H9 (cell line): ENCODE data around the gene IQGAP2. TPM values are rescaled to one million over a fixed set of nuclear protein-coding genes. Genes with fewer than 3 reads are reported as not detected.

Source experiments
- DNase-seq: peaks from one replicate; pipeline ENCODE4 v3.0.0-alpha.2; 2017
- H2AFZ ChIP-seq: one replicate; pipeline ENCODE4 v1.6.1; 2013; ENCODE audit warnings: mild to moderate bottlenecking, low read length, control low read depth, moderate library complexity
- H2AK5ac ChIP-seq: 2 replicates; pipeline ENCODE4 v1.6.1; 2013; ENCODE audit warnings: low read length, control low read depth, mixed read lengths; ENCODE audit not compliant: insufficient read length
- H2BK120ac ChIP-seq: one replicate; pipeline ENCODE4 v1.6.1; 2013; ENCODE audit warnings: low read depth, mild to moderate bottlenecking, low read length, control low read depth, inconsistent platforms; ENCODE audit not compliant: poor library complexity, severe bottlenecking
- H2BK12ac ChIP-seq: 2 replicates; pipeline ENCODE4 v1.6.1; 2013; ENCODE audit warnings: low read length, control low read depth, mixed read lengths, low read depth; ENCODE audit not compliant: insufficient read length
- H2BK15ac ChIP-seq: 2 replicates; pipeline ENCODE4 v1.6.1; 2013; ENCODE audit warnings: low read depth, low read length, control low read depth
- H2BK20ac ChIP-seq: one replicate; pipeline ENCODE4 v1.6.1; 2013; ENCODE audit warnings: low read depth, mild to moderate bottlenecking, low read length, control low read depth, inconsistent platforms; ENCODE audit not compliant: poor library complexity, severe bottlenecking
- H2BK5ac ChIP-seq: 2 replicates; pipeline ENCODE4 v1.6.1; 2013; ENCODE audit warnings: low read length, control low read depth, mixed read lengths; ENCODE audit not compliant: insufficient read length
- H3K14ac ChIP-seq: 2 replicates; pipeline ENCODE4 v1.6.1; 2013; ENCODE audit warnings: low read length, control low read depth; ENCODE audit not compliant: insufficient read depth
- H3K18ac ChIP-seq: 2 replicates; pipeline ENCODE4 v1.6.1; 2013; ENCODE audit warnings: low read depth, mild to moderate bottlenecking, mixed read lengths, low read length, control low read depth; ENCODE audit not compliant: insufficient read length
- H3K23ac ChIP-seq: 2 replicates; pipeline ENCODE4 v1.6.1; 2013; ENCODE audit warnings: low read length, control low read depth, mixed read lengths, low read depth; ENCODE audit not compliant: insufficient read length
- H3K23me2 ChIP-seq: 2 replicates; pipeline ENCODE4 v1.6.1; 2013; ENCODE audit warnings: low read depth, mild to moderate bottlenecking, mixed read lengths, low read length, control low read depth; ENCODE audit not compliant: insufficient read length, poor library complexity, severe bottlenecking
- H3K27ac ChIP-seq: 2 replicates; pipeline ENCODE4 v1.5.1; 2013; ENCODE audit warnings: low read length, control low read depth, mixed read lengths, low read depth; ENCODE audit not compliant: insufficient read length
- H3K27me3 ChIP-seq: 2 replicates; pipeline ENCODE4 v1.6.1; 2013; ENCODE audit warnings: low read length, control low read depth, inconsistent platforms; ENCODE audit not compliant: insufficient read depth
- H3K4ac ChIP-seq: 2 replicates; pipeline ENCODE4 v1.6.1; 2013; ENCODE audit warnings: low read depth, mild to moderate bottlenecking, control low read depth, inconsistent platforms, low read length, moderate library complexity
- H3K4me1 ChIP-seq: 2 replicates; pipeline ENCODE4 v1.6.1; 2013; ENCODE audit warnings: low read length, control low read depth, inconsistent platforms; ENCODE audit not compliant: insufficient read depth
- H3K4me2 ChIP-seq: 2 replicates; pipeline ENCODE4 v1.6.1; 2013; ENCODE audit warnings: low read length, control low read depth, mixed read lengths; ENCODE audit not compliant: insufficient read length, insufficient read depth
- H3K56ac ChIP-seq: 2 replicates; pipeline ENCODE4 v1.6.1; 2013; ENCODE audit warnings: low read depth, mild to moderate bottlenecking, mixed read lengths, low read length, control low read depth; ENCODE audit not compliant: insufficient read length
- H3K79me1 ChIP-seq: 2 replicates; pipeline ENCODE4 v1.6.1; 2013; ENCODE audit warnings: low read depth, mild to moderate bottlenecking, moderate library complexity, low read length, control low read depth, inconsistent platforms; ENCODE audit not compliant: insufficient read depth, poor library complexity, severe bottlenecking
- H3K79me2 ChIP-seq: 2 replicates; pipeline ENCODE4 v1.6.1; 2013; ENCODE audit warnings: low read length, control low read depth, inconsistent platforms; ENCODE audit not compliant: insufficient read depth
- H3K9ac ChIP-seq: 2 replicates; pipeline ENCODE4 v1.6.1; 2013; ENCODE audit warnings: low read length, control low read depth, mixed read lengths; ENCODE audit not compliant: insufficient read length; ENCODE audit errors: extremely low read depth
- H3K9me3 ChIP-seq: one replicate; pipeline ENCODE4 v1.6.1; 2013; ENCODE audit warnings: low read depth, low read length, inconsistent platforms; ENCODE audit not compliant: control insufficient read depth
- H3T11ph ChIP-seq: one replicate; pipeline ENCODE4 v1.6.1; 2013; ENCODE audit warnings: mild to moderate bottlenecking, low read length, control low read depth, inconsistent platforms
- H4K20me1 ChIP-seq: one replicate; pipeline ENCODE4 v1.6.1; 2013; ENCODE audit not compliant: control insufficient read depth, insufficient read length, insufficient read depth
- H4K5ac ChIP-seq: 2 replicates; pipeline ENCODE4 v1.6.1; 2013; ENCODE audit warnings: low read depth, mild to moderate bottlenecking, mixed read lengths, low read length, control low read depth; ENCODE audit not compliant: insufficient read length
- H4K8ac ChIP-seq: replicated peaks from 2 replicates; pipeline ENCODE4 v1.6.1; 2013; ENCODE audit warnings: low read length, control low read depth, mixed read lengths, low read depth; ENCODE audit not compliant: insufficient read length
- H4K91ac ChIP-seq: 2 replicates; pipeline ENCODE4 v1.6.1; 2013; ENCODE audit warnings: low read depth, mild to moderate bottlenecking, moderate library complexity, mixed read lengths, low read length, control low read depth; ENCODE audit not compliant: insufficient read length
- H3K27ac Mint-ChIP-seq, 3 experiments: 2 replicates in 2 of 3; 3 replicates in 1 of 3; pipeline ENCODE4 v1.8.0; 2020 to 2021; ENCODE audit warnings: mixed read lengths in 3 of 3, mild to moderate bottlenecking in 1 of 3, moderate library complexity in 1 of 3
- H3K27me3 Mint-ChIP-seq: 2 replicates; pipeline ENCODE4 v1.8.0; 2021; ENCODE audit warnings: low read depth, mild to moderate bottlenecking, moderate library complexity, mixed read lengths
- H3K36me3 Mint-ChIP-seq, 3 experiments: 2 replicates in 2 of 3; 3 replicates in 1 of 3; pipeline ENCODE4 v1.8.0; 2020 to 2021; ENCODE audit warnings: low read depth in 3 of 3, mixed read lengths in 3 of 3; ENCODE audit not compliant: insufficient read depth in 1 of 3
- H3K4me1 Mint-ChIP-seq, 2 experiments: 2 replicates each; pipeline ENCODE4 v1.8.0; 2020; ENCODE audit warnings: mixed read lengths in 2 of 2
- H3K4me3 Mint-ChIP-seq, 2 experiments: 2 replicates in 1 of 2; 3 replicates in 1 of 2; pipeline ENCODE4 v1.8.0; 2020 to 2021; ENCODE audit warnings: mild to moderate bottlenecking in 2 of 2, mixed read lengths in 2 of 2, moderate library complexity in 1 of 2
- H3K9me3 Mint-ChIP-seq, 2 experiments: 2 replicates in 1 of 2; 3 replicates in 1 of 2; pipeline ENCODE4 v1.8.0; 2020; ENCODE audit warnings: mild to moderate bottlenecking in 2 of 2, mixed read lengths in 2 of 2, moderate library complexity in 1 of 2
- CTCF ChIP-seq: fragments of 200-600 bp; sonication (generic); conservative IDR thresholded peaks from 3 replicates; pipeline ENCODE4 v1.8.0; 2021; ENCODE audit warnings: antibody characterized with exemption, mild to moderate bottlenecking
- WGBS: extraction: QIAGEN DNeasy Blood & Tissue Kit; methylation state at CpG from one replicate; pipeline ENCODE4 v1.1.7; 2013; ENCODE audit warnings: missing lambda C conversion rate, low lambda C conversion rate, mixed read lengths; ENCODE audit not compliant: insufficient read length; ENCODE audit errors: extremely low coverage; 5-methylcytosine and 5-hydroxymethylcytosine counted together
- total RNA-seq: library from RNA; stranded (reverse); gene quantifications from 2 replicates; pipeline ENCODE4 v1.2.1, GENCODE V29; 2021

Gene IQGAP2
- total RNA-seq, 1 experiment from 2014 or later, result 22.5 TPM

DNA sequence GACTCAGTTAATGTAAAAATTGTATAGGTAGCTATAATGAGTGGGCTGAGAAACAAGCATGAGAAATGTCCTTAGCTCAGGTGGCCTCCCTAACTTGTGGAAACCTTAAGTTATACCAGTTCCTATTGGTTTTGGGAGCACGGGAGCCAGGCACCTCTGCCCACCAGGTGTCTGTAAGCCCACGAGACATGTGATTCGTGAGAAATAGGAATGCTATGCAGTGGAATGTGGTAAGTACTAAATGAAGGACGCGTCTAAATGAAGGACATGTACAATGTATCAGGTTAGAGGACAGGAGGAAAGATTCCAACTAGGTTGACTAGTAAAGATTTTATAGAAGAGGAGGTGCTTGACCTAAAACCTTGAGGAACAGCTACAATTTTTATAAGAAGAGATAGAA, 266.2 kb downstream of the IQGAP2 start:
- Histone ChIP-seq H3K27ac (no peak overlapping the region), H2BK120ac (no peak overlapping the region), H4K91ac (no peak overlapping the region), H3K79me1 (no peaks in the 10 kb centered on the region), H2AFZ (no peak overlapping the region), H3K14ac (no peak overlapping the region), H4K8ac (no peak overlapping the region), H2BK5ac (no peak overlapping the region), H3K4me1 (no peaks in the 10 kb centered on the region), H2BK20ac (no peak overlapping the region), H4K5ac (no peak overlapping the region), H3K18ac (no peak overlapping the region), H2BK12ac (no peak overlapping the region), H2BK15ac (no peak overlapping the region), H3K9ac (no peak overlapping the region), H3K4ac (no peak overlapping the region), H3K27me3 (no peaks in the 10 kb centered on the region), H3K79me2 (no peaks in the 10 kb centered on the region), H3K56ac (no peak overlapping the region), H4K20me1 (no peaks in the 10 kb centered on the region), H3T11ph (no peak overlapping the region), H3K23ac (no peak overlapping the region), H3K9me3 (no peaks in the 10 kb centered on the region), H3K4me2 (no peak overlapping the region), H3K23me2 (no peaks in the 10 kb centered on the region), H2AK5ac (no peak overlapping the region)
- Mint-ChIP-seq H3K4me1 (no peaks in the 10 kb centered on the region), H3K36me3 (peaks cover 0 to 8% (median 7%) of the 10 kb centered on the region in 3 experiments; a peak in 6 of 7 replicates), H3K9me3 (no peaks in the 10 kb centered on the region), H3K27ac (no peak overlapping the region), H3K4me3 (no peak overlapping the region), H3K27me3 (no peaks in the 10 kb centered on the region; the same call in 1 of the 2 replicates)
- no peak for TF ChIP-seq CTCF
- WGBS, result no CpG with 5 or more reads among the region's 5 CpGs
- no peak for DNase-seq
